H1 (cell line): ENCODE results near the gene GPR176. TPM values are rescaled to one million over a fixed set of nuclear protein-coding genes. Genes with fewer than 3 reads are reported as not detected.

Experiments
- CTCF ChIA-PET: fragments of 300-600 bp; sonication (Branson Sonifier 250); formaldehyde crosslinking; loops from one replicate; lab custom pipeline; 2021; ENCODE audit not compliant: partially characterized antibody; lab: Charles Lee
- POLR2A ChIA-PET: fragments of 300-600 bp; sonication (Branson Sonifier 250); formaldehyde crosslinking; loops from one replicate; lab custom pipeline; 2021; ENCODE audit warnings: inconsistent platforms; ENCODE audit not compliant: partially characterized antibody; lab: Charles Lee
- DNase-seq, 2 experiments: peaks; one replicate each; pipeline versions ENCODE4 v3.0.0 to v3.0.0-alpha.2; 2010 to 2022; ENCODE audit warnings: low spot score in 2 of 2, low read depth in 1 of 2, mixed read lengths in 1 of 2
- FAIRE-seq: peaks from 2 replicates; lab custom pipeline; 2011; peaks lifted over from hg19 to GRCh38; lab: Jason Lieb, UNC
- H2AFZ ChIP-seq: 2 replicates; pipeline ENCODE4 v1.8.1; 2012; ENCODE audit warnings: low read length, inconsistent platforms
- H2AK5ac ChIP-seq: 2 replicates; pipeline ENCODE4 v1.6.1; 2013; ENCODE audit warnings: low read depth, low read length
- H2BK120ac ChIP-seq: replicated peaks from 2 replicates; pipeline ENCODE3; 2013; ENCODE audit warnings: low read depth, low read length, inconsistent platforms
- H2BK12ac ChIP-seq: 2 replicates; pipeline ENCODE4 v1.6.1; 2013; ENCODE audit warnings: low read depth, low read length
- H2BK15ac ChIP-seq: 2 replicates; pipeline ENCODE4 v1.6.1; 2013; ENCODE audit warnings: low read length
- H2BK20ac ChIP-seq: 2 replicates; pipeline ENCODE4 v1.6.1; 2013; ENCODE audit warnings: low read length
- H2BK5ac ChIP-seq: 2 replicates; pipeline ENCODE4 v1.6.1; 2013; ENCODE audit warnings: low read depth, low read length
- H3K14ac ChIP-seq: 2 replicates; pipeline ENCODE4 v1.6.1; 2013; ENCODE audit warnings: inconsistent platforms; ENCODE audit not compliant: insufficient read length
- H3K18ac ChIP-seq: 2 replicates; pipeline ENCODE4 v1.6.1; 2013; ENCODE audit warnings: low read length; ENCODE audit errors: extremely low read depth
- H3K23ac ChIP-seq: 2 replicates; pipeline ENCODE4 v1.6.1; 2013; ENCODE audit warnings: inconsistent platforms; ENCODE audit not compliant: insufficient read length
- H3K23me2 ChIP-seq: 2 replicates; pipeline ENCODE4 v1.6.1; 2013; ENCODE audit warnings: low read depth, low read length
- H3K27ac ChIP-seq: 2 replicates; pipeline ENCODE4 v1.6.1; 2011; ENCODE audit warnings: low read depth, low read length, inconsistent platforms
- H3K27me3 ChIP-seq, 4 experiments: replicated peaks in 1 of 4; 1 replicate in 1 of 4; 2 replicates in 3 of 4; pipeline versions ENCODE4 v1.6.1 to v1.8.1; 2011 to 2013; ENCODE audit warnings: low read length in 3 of 4, mild to moderate bottlenecking in 3 of 4, inconsistent platforms in 2 of 4, mixed read lengths in 2 of 4, moderate library complexity in 1 of 4; ENCODE audit not compliant: control insufficient read depth in 3 of 4, insufficient read depth in 3 of 4; ENCODE audit errors: extremely low read depth in 1 of 4
- H3K36me3 ChIP-seq, 4 experiments: 2 replicates each; pipeline versions ENCODE4 v1.6.1 to v1.8.1; 2011 to 2013; ENCODE audit warnings: mild to moderate bottlenecking in 4 of 4, low read length in 3 of 4, moderate library complexity in 2 of 4, control low read depth in 1 of 4, inconsistent platforms in 1 of 4; ENCODE audit not compliant: insufficient read depth in 4 of 4, control insufficient read depth in 2 of 4
- H3K4ac ChIP-seq: replicated peaks from 2 replicates; pipeline ENCODE3; 2013; ENCODE audit warnings: low read length, low read depth, mixed read lengths, inconsistent platforms; ENCODE audit not compliant: insufficient read length
- H3K4me1 ChIP-seq, 4 experiments: replicated peaks in 1 of 4; 1 replicate in 1 of 4; 2 replicates in 3 of 4; pipeline versions ENCODE4 v1.6.1 to v1.8.1; 2011 to 2013; ENCODE audit warnings: low read length in 3 of 4, inconsistent platforms in 2 of 4, mixed read lengths in 1 of 4; ENCODE audit not compliant: insufficient read depth in 4 of 4, control insufficient read depth in 3 of 4
- H3K4me2 ChIP-seq, 2 experiments: 2 replicates each; pipeline versions ENCODE4 v1.6.1 to v1.8.1; 2011 to 2013; ENCODE audit warnings: low read depth in 2 of 2, low read length in 2 of 2, control low read depth in 1 of 2, inconsistent platforms in 1 of 2, mild to moderate bottlenecking in 1 of 2; ENCODE audit not compliant: insufficient read depth in 1 of 2
- H3K4me3 ChIP-seq, 4 experiments: fragments of 200-600, 300-600 bp in 1 of 4; sonication (generic), shearing (Covaris generic), sonication (Bioruptor Twin) in 1 of 4; 2 replicates each; pipeline versions ENCODE4 v1.5.1 to v1.8.1; 2011 to 2016; ENCODE audit warnings: low read length in 4 of 4, low read depth in 3 of 4, control low read depth in 2 of 4, inconsistent platforms in 2 of 4, mild to moderate bottlenecking in 2 of 4, mixed read lengths in 1 of 4, moderate library complexity in 1 of 4; ENCODE audit not compliant: insufficient read depth in 2 of 4; ENCODE audit errors: extremely low read depth in 1 of 4
- H3K56ac ChIP-seq: replicated peaks from 2 replicates; pipeline ENCODE3; 2013; ENCODE audit warnings: low read depth, mild to moderate bottlenecking, mixed read lengths, low read length, inconsistent platforms; ENCODE audit not compliant: insufficient read length
- H3K79me1 ChIP-seq: 2 replicates; pipeline ENCODE4 v1.6.1; 2013; ENCODE audit warnings: low read depth, low read length, control low read depth
- H3K79me2 ChIP-seq, 2 experiments: 2 replicates each; pipeline versions ENCODE4 v1.6.1 to v1.8.1; 2012 to 2013; ENCODE audit warnings: low read length in 2 of 2, mild to moderate bottlenecking in 2 of 2, inconsistent platforms in 1 of 2; ENCODE audit not compliant: insufficient read depth in 2 of 2, control insufficient read depth in 1 of 2
- H3K9ac ChIP-seq, 4 experiments: replicated peaks in 1 of 4; 1 replicate in 1 of 4; 2 replicates in 3 of 4; pipeline versions ENCODE4 v1.6.1 to v1.8.1; 2011 to 2013; ENCODE audit warnings: low read depth in 3 of 4, low read length in 3 of 4, control low read depth in 2 of 4, mild to moderate bottlenecking in 2 of 4, moderate library complexity in 2 of 4, inconsistent platforms in 1 of 4; ENCODE audit errors: extremely low read depth in 1 of 4
- H3K9me3 ChIP-seq, 2 experiments: 2 replicates each; pipeline versions ENCODE4 v1.6.1 to v1.8.1; 2012 to 2013; ENCODE audit warnings: mild to moderate bottlenecking in 2 of 2, moderate library complexity in 2 of 2, control low read depth in 1 of 2, inconsistent platforms in 1 of 2, low read depth in 1 of 2, low read length in 1 of 2, mixed read lengths in 1 of 2; ENCODE audit not compliant: insufficient read depth in 2 of 2
- H4K20me1 ChIP-seq, 2 experiments: replicated peaks in 1 of 2; 2 replicates each; pipeline versions ENCODE3 to v1.8.1; 2011 to 2013; ENCODE audit warnings: inconsistent platforms in 2 of 2, low read length in 2 of 2, mild to moderate bottlenecking in 1 of 2; ENCODE audit not compliant: insufficient read depth in 2 of 2, control insufficient read depth in 1 of 2
- H4K5ac ChIP-seq: 2 replicates; pipeline ENCODE4 v1.6.1; 2013; ENCODE audit warnings: low read length, low read depth, mixed read lengths, inconsistent platforms; ENCODE audit not compliant: insufficient read length
- H4K8ac ChIP-seq: 2 replicates; pipeline ENCODE4 v1.8.0; 2013; ENCODE audit warnings: mild to moderate bottlenecking, moderate library complexity, low read length, inconsistent platforms; ENCODE audit not compliant: insufficient read depth; ENCODE audit errors: extremely low read depth
- H4K91ac ChIP-seq: replicated peaks from 2 replicates; pipeline ENCODE3; 2013; ENCODE audit warnings: low read length, mixed read lengths, inconsistent platforms; ENCODE audit not compliant: insufficient read length
- EZH2 ChIP-seq: fragments of 200-600 bp; sonication (generic); IDR thresholded peaks from 2 replicates; pipeline ENCODE4 v1.7.1; 2012; ENCODE audit warnings: low read depth, mild to moderate bottlenecking, moderate library complexity, low read length, inconsistent platforms; ENCODE audit not compliant: severe bottlenecking
- FOSL1 ChIP-seq: IDR thresholded peaks from 2 replicates; pipeline ENCODE4 v1.6.1; 2011; ENCODE audit warnings: mild to moderate bottlenecking, low read depth, low read length, moderate library complexity; ENCODE audit not compliant: insufficient read depth
- SIN3A ChIP-seq, 2 experiments: IDR thresholded peaks in 1 of 2; conservative IDR thresholded peaks in 1 of 2; 2 replicates each; pipeline ENCODE4 v1.6.1; 2011 to 2012; ENCODE audit warnings: low read length in 2 of 2, improper control_type of control experiment in 1 of 2, low read depth in 1 of 2, mild to moderate bottlenecking in 1 of 2
- TAF1 ChIP-seq: IDR thresholded peaks from 2 replicates; pipeline ENCODE4 v1.6.1; 2011; ENCODE audit warnings: mild to moderate bottlenecking, low read depth, low read length
- TEAD4 ChIP-seq: IDR thresholded peaks from 2 replicates; pipeline ENCODE4 v1.6.1; 2012; ENCODE audit warnings: low read depth, low read length, inconsistent platforms, mixed read lengths
- ZNF274 ChIP-seq: IDR thresholded peaks from 2 replicates; pipeline ENCODE4 v1.7.0; 2012; ENCODE audit warnings: low read length, borderline replicate concordance; ENCODE audit errors: extremely low read depth
- WGBS, 2 experiments: shearing (Covaris generic) in 1 of 2; methylation state at CpG; one replicate each; pipeline versions ENCODE4 v1.1.6 to v1.1.7; 2013 to 2015; ENCODE audit warnings: low lambda C conversion rate in 2 of 2, mixed read lengths in 2 of 2, inconsistent platforms in 1 of 2, low coverage in 1 of 2, missing lambda C conversion rate in 1 of 2; ENCODE audit not compliant: insufficient replicate concordance in 2 of 2, insufficient coverage in 1 of 2, insufficient read length in 1 of 2; ENCODE audit errors: extremely low coverage in 1 of 2, missing lambda C conversion rate in 1 of 2; 5-methylcytosine and 5-hydroxymethylcytosine counted together
- polyA plus RNA-seq, 7 experiments: library from polyadenylated mRNA; depleted of rRNA in 3 of 7; stranded (reverse) in 5 of 7; unstranded in 2 of 7; fragments of >200 nt in 5 of 7; fragments of 200-250 nt in 2 of 7; gene quantifications; 1 replicate in 5 of 7; 2 replicates in 1 of 7; 4 replicates in 1 of 7; pipeline versions ENCODE4 v1.2.1 to v1.2.3, GENCODE V29; 2011 to 2013; ENCODE audit warnings: missing spikeins in 2 of 7, mixed read lengths in 2 of 7
- total RNA-seq: library from RNA; stranded (reverse); fragmentation: NEBNext Ultra II Directional; extraction: Animal tissue kit (Norgen Biotek cat#: 25700); gene quantifications from 2 replicates; pipeline ENCODE4 v1.2.1, GENCODE V29; 2021
- TF ChIP-seq, protein P1 (sequence below), 3 experiments: IDR thresholded peaks; 1 replicate in 2 of 3; 2 replicates in 1 of 3; pipeline versions ENCODE4 v1.5.1 to v1.6.1; 2011; ENCODE audit warnings: low read length in 3 of 3, mild to moderate bottlenecking in 3 of 3, inconsistent platforms in 2 of 3, low read depth in 1 of 3, moderate library complexity in 1 of 3; ENCODE audit not compliant: insufficient read depth in 1 of 3; ENCODE audit errors: control extremely low read depth in 1 of 3

GPR176 gene
- total and polyA plus RNA-seq, 2 of the 8 experiments (the other 6 are each of a cell fraction or from before 2014, with no cell fraction given): 190 to 281 TPM

- H4K8ac ChIP-seq: no peak overlapping the region
- H3K36me3 ChIP-seq: peaks cover 0 to 10% (median 0%) of the 10 kb centered on the region in 4 experiments; a peak in 1 of 8 replicates
- no peak overlapping the region for H3K4me3 ChIP-seq
- no peak overlapping the region for H3K56ac ChIP-seq
- H3K27me3 ChIP-seq: no peaks in the 10 kb centered on the region
- no peak overlapping the region for H2BK12ac ChIP-seq
- ChIA-PET POLR2A (interaction anchor here (1.2 kb wide), 2 partner anchors 10 to 31 kb away, joined by 3 to 4 read pairs; no protein-coding TSS in a partner anchor), CTCF (interaction anchor here (1.1 to 1.7 kb wide), 6 partner anchors 9 to 54 kb away, joined by 3 to 8 read pairs (median 4); no protein-coding TSS in a partner anchor)
- H3K18ac ChIP-seq: no peak overlapping the region
- peaks cover 0 to 13% (median 9%) of the 10 kb centered on the region in 4 experiments; a peak in 3 of 7 replicates for H3K4me1 ChIP-seq
- no peak overlapping the region for H4K91ac ChIP-seq
- no peak overlapping the region for H4K5ac ChIP-seq
- no peak overlapping the region for H2BK120ac ChIP-seq
- peaks cover 4 to 7% of the 10 kb centered on the region in 2 experiments for H4K20me1 ChIP-seq
- H2BK20ac ChIP-seq: no peak overlapping the region
- H2BK5ac ChIP-seq: 0 out of 2 replicates have a peak overlapping the region, but pooled peaks have one; percentile 29
- no peak overlapping the region for H2AK5ac ChIP-seq
- H3K79me2 ChIP-seq: peaks cover 7 to 100% of the 10 kb centered on the region in 2 experiments; a peak in 3 of 4 replicates
- no peak for DNase-seq
- 58% methylated on average over 3 of the region's 3 CpGs; no CpG with 5 or more reads in 1 of the 2 experiments for WGBS, 2 experiments
- H2AFZ ChIP-seq: no peak overlapping the region
- H3K4ac ChIP-seq: no peak overlapping the region
- no peak overlapping the region for H3K27ac ChIP-seq
- peaks cover 3% of the 10 kb centered on the region for H3K79me1 ChIP-seq
- no peak overlapping the region for H3K9ac ChIP-seq
- no peak overlapping the region for H3K4me2 ChIP-seq
- H3K23ac ChIP-seq: no peak overlapping the region
- no peak for TF ChIP-seq TAF1
- no peak for TF ChIP-seq FOSL1
- TF ChIP-seq, protein P1, sequence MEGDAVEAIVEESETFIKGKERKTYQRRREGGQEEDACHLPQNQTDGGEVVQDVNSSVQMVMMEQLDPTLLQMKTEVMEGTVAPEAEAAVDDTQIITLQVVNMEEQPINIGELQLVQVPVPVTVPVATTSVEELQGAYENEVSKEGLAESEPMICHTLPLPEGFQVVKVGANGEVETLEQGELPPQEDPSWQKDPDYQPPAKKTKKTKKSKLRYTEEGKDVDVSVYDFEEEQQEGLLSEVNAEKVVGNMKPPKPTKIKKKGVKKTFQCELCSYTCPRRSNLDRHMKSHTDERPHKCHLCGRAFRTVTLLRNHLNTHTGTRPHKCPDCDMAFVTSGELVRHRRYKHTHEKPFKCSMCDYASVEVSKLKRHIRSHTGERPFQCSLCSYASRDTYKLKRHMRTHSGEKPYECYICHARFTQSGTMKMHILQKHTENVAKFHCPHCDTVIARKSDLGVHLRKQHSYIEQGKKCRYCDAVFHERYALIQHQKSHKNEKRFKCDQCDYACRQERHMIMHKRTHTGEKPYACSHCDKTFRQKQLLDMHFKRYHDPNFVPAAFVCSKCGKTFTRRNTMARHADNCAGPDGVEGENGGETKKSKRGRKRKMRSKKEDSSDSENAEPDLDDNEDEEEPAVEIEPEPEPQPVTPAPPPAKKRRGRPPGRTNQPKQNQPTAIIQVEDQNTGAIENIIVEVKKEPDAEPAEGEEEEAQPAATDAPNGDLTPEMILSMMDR (IDR thresholded peaks at IDR 0.05; ENCODE audit: control extremely low read depth in 1 of 3, insufficient read depth in 1 of 3, low read depth in 1 of 3, low read length in 3 of 3): no peak
- no peak for TF ChIP-seq SIN3A (conservative IDR thresholded peaks at IDR 0.05 in 1 of 2, IDR thresholded peaks at IDR 0.05 in 1 of 2; ENCODE audit: low read depth in 1 of 2, low read length in 2 of 2)
- TF ChIP-seq ZNF274: no peak
- no peak for TF ChIP-seq TEAD4
- TF ChIP-seq EZH2: no peak
- no peak overlapping the region for H2BK15ac ChIP-seq
- FAIRE-seq: no peak
- 0 out of 4 replicates have a peak, but pooled peaks cover 0 to 3% of the 10 kb centered on the region in 2 experiments for H3K9me3 ChIP-seq
- H3K14ac ChIP-seq: no peak overlapping the region
- H3K23me2 ChIP-seq: no peaks in the 10 kb centered on the region
These were observed 99.9 kb downstream of the GPR176 start for GRCh38 chr15:39820050-39820602.
